GM18951 (cell line): ENCODE results near the gene THUMPD3.

ENCODE experiments used
- POLR2A ChIP-seq: IDR thresholded peaks from 4 replicates; pipeline ENCODE4 v1.6.1; 2011; ENCODE audit warnings: mild to moderate bottlenecking; ENCODE audit not compliant: insufficient read length, insufficient read depth; ENCODE audit errors: extremely low read depth
- in situ Hi-C: fragments of 300-500 bp; cut with MboI; formaldehyde crosslinking; loops from one replicate; pipeline ENCODE4 v1.12.0; 2022; ENCODE audit warnings: low sequenced_read_pairs, mixed read lengths, inconsistent platforms; ENCODE audit not compliant: unreplicated experiment

The THUMPD3 gene

DNA sequence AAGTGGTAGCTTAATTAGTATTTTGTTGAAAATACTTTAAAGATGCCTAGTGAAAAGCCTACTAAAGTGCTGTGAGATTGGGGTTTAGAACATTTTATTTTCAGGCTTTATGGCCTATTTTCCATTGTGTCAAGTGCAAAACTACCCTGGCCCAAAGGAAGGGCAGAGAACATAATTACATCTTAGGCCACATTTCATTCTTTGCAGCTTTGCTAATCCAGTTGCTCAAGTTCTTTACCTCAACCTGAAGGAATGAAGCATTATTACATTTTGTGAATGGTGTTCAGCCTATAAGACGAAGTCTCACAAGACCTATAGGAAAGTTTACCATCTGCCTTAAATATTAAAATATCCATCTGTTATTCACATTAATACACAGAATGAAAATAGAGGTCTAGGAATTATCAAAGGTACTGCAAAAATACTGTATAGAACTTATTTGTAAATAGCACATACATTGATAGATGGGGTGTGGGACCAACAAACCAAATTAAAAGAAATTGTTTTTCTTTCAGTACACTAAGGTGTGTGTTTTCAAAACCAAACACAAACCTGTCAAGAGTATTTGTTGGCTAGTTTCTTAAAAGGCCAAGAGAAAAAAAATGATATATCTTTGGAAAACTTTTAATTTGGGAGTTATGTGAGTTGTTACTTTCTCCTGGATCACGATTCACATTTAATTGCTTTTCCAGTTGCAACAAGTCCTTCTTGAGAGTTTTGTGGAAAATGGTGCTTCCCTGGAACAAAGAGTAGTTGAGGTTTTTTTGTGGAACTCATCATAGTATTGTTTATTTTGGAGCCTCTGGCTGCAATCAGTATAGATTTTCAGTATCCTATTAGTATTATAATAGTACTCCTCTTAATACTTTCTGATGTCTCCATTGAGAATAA lies 22.6 kb downstream of the THUMPD3 start:
- no peak for TF ChIP-seq POLR2A
- in situ Hi-C loops: no loop called here

DNA sequence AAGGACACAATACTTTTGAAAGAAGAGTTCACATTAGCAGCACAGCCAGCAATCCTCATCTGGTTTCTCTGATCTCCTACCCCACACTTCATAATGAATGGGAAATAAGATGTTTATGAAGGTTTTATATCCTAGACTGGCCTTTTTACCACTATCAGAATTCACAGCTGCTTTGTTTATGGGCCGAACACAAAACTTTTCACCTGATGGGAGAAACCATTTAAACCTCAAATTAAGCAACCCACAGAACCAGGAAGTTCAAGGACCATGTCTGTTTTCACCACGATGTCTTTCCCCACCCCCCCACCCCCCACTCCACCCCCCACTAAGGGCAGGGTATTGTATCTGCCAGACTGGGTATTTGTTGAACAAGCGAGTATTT lies 23.2 kb downstream of the THUMPD3 start:
- in situ Hi-C loops: no loop called here
- TF ChIP-seq POLR2A: no peak

DNA sequence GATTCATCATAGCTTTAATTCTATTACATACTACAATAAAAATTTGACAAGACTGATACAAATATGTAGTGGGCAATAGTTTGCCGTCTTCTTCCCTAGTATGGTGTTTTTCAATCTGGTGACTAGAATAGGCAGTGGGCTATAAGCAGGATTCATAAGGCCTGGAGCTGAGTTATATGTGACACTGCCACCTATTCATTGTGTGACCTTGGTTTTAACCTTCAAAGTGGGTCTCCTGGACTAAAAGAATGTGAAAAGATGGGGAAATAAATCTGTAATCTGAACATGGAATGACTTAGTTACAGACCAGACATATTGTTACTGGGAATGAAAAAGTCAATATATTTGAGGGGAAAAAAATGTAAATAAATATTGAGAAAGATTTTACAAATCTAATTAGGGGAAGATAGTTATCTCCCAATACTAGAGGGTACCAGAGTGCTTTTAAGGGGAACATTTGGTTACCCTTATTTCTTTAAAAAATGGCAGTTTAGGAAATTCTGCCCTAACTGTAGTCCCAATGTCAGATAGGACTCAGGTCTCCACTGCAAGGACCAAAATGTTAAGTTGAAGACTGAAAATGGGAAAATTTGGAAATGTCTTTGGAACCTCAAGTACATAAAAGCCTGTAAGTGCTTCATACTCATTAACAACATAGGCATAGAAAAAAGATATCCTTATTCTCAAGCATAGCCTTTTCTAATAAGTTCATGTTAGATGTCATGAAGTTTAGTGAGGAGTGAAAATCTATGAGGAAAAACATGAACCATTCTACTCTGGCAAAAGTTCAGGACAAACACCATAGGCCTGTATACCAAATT lies 23.9 kb downstream of the THUMPD3 start:
- in situ Hi-C loops: no loop called here
- TF ChIP-seq POLR2A: no peak

DNA sequence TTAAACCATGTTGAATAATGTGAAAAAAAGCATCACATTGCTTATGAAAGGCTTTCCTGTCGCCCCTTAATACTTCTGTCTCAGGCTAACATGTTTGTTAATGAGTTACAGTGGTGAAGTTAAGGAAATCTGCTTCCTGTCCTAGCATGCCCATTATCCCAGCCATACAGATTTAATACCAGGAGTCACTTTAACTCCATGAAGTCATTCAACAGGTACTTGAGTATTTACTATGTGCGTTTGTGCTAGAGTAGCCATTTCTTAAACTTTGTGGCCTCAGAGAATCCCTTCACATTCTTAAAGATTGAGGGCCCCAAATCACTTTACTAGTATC lies 24.4 kb downstream of the THUMPD3 start:
- TF ChIP-seq POLR2A: no peak
- in situ Hi-C loops: no loop called here

DNA sequence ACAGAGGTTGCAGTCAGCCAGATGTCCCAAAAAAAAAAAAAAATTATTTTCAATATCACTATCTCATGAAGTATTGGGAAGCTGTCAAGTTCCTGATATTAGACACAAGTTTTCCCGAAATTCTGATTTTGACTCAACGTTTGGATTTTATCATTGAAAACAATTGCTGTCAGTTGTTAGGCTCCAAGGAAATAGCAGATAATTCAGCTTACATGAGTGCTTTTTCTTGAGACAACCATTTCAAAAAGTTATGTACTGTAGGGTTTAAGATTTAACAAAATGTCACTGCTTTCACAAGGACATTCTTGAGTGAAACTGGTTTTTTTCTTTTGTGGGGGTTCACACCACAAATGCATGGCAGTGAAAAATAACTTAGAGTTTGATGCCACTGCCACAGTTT lies 25.3 kb downstream of the THUMPD3 start:
- in situ Hi-C loops: no loop called here
- no peak for TF ChIP-seq POLR2A

DNA sequence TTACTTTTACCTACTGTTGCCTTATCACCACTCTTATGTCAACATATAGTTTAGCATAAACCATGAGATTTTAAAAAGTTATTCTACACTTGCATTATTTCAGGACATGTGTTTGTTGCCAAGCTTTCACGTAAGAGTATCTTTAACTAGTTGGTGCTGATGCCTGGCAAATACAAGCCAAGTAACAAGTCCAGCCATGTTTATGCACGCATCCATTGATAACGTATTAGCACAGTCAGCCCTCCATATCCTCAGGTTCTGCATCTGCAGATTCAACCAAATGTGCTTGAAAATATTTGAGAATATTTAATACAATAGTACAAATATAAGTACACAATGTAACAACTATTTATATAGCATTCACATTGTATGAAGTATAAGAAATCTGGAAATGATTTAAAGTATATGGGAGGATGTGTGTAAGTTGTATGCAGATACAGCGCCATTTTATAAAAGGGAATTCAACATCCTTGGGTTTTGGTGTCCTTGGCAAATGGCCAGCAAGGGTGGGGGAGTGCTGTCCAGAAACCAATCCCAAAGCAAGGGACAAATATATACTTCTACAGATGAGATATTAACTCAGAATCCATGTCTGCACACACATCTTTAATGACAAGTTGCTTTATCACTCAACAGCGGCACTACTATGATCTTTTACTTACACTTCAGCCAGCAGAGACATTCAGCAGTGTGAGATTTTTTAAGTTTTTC lies 25.9 kb downstream of the THUMPD3 start:
- TF ChIP-seq POLR2A: no peak
- in situ Hi-C loops: no loop called here

DNA sequence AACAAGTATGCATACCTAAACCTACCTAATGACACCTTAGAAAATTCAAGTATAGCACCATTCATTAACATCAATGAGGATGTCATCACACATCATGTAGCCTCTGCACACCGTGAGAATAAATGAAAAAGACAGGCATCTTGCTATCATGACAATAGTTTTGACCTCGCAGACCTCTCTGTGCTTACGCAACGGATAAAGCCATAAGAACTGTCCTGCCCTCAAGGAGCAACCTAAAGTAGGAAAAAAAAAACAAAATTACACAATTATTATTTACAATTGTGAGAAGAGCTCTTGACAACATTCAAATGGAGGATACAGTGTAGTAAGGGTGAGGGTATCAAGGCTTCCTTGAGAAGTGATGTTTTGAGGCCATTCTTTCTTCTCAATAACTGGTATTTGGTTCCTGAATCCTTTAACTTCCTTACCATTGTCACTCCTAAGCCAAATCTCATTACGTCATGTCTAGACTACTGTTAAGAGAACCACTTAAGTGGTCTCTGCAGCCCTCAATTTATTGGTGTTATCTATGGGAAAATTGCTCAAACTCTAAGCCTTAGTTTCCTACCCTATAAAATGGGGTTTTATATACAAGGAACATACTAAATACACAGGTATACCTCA lies 27.5 kb downstream of the THUMPD3 start:
- in situ Hi-C loops: no loop called here
- TF ChIP-seq POLR2A: no peak

DNA sequence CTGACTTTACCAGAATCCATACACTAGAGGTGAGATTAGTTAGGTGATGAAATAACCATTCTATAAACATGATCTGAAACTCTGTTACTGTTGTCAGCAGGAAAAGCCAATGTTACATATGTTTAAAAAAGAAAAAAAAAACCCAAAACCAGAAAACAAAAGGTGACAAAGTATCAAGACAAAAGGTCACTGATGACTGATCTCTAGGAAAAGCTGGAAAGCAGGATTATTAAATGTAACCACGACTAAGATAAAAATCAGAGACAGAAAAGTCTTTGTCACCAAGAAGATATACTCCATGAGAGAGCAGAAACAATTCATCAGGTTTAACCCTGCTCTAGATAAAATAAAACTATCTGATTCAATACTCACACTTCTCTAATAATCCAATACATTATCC lies 29.2 kb downstream of the THUMPD3 start:
- no peak for TF ChIP-seq POLR2A
- in situ Hi-C loops: no loop called here

DNA sequence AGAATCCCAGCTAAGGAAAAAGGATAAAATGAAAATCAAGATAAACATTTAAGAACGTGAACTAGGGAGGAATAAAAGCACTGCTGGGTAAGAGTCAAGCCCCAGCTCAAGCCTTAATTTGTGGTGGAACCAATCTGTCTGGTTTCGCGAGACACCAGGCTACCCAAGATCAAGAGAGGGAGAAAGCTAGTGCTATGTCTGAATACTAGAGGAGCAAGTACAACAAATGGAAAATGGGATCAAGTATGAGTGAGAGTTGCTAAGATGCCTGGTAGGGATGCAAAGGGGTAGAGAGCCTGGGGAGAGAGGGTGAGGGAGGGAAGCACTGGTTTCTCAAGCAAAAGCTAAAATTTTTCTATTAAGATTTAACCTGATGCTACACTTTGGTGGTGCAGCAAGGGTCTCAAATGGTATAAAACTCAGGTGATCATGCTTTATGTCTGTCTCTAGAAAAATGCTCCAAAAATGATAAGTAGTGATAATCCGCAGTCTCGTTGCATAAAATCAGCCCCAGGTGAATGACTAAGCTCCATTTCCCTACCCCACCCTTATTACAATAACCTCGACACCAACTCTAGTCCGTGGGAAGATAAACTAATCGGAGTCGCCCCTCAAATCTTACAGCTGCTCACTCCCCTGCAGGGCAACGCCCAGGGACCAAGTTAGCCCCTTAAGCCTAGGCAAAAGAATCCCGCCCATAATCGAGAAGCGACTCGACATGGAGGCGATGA lies 32.9 kb downstream of the THUMPD3 start:
- no peak for TF ChIP-seq POLR2A
- in situ Hi-C loops: no loop called here

DNA sequence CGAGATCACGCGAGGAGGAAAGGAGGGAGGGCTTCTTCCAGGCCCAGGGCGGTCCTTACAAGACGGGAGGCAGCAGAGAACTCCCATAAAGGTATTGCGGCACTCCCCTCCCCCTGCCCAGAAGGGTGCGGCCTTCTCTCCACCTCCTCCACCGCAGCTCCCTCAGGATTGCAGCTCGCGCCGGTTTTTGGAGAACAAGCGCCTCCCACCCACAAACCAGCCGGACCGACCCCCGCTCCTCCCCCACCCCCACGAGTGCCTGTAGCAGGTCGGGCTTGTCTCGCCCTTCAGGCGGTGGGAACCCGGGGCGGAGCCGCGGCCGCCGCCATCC lies 33.4 kb downstream of the THUMPD3 start:
- TF ChIP-seq POLR2A: no peak
- in situ Hi-C loops: no loop called here

DNA sequence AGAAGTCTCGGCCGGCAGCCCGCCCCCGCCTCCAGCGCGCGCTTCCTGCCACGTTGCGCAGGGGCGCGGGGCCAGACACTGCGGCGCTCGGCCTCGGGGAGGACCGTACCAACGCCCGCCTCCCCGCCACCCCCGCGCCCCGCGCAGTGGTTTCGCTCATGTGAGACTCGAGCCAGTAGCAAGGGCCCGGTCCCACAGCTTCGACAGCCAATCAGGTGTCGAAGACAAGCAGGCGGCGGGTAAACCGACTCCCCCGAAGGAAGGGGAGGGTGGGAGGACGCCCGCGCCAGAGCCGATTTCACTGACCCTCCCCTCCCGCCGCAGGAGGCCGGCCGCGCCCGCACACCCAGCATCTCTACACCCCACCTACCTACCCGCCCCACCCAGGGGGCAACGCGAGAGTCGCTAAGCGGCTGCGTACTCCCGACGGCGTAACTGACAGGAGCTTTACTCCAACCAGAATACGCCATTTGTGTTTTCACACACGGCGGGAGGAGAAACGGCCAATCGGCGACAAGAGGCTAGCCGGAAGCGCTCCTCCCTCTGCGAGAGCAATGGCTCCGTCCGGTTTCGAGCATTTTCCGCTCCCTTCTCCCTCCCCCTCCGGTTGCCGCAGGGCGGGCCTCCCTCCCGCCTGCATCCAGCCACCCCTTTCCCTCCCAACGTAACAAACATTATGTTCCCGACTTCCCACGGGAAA lies 33.9 kb downstream of the THUMPD3 start:
- no peak for TF ChIP-seq POLR2A
- in situ Hi-C loops: no loop called here

DNA sequence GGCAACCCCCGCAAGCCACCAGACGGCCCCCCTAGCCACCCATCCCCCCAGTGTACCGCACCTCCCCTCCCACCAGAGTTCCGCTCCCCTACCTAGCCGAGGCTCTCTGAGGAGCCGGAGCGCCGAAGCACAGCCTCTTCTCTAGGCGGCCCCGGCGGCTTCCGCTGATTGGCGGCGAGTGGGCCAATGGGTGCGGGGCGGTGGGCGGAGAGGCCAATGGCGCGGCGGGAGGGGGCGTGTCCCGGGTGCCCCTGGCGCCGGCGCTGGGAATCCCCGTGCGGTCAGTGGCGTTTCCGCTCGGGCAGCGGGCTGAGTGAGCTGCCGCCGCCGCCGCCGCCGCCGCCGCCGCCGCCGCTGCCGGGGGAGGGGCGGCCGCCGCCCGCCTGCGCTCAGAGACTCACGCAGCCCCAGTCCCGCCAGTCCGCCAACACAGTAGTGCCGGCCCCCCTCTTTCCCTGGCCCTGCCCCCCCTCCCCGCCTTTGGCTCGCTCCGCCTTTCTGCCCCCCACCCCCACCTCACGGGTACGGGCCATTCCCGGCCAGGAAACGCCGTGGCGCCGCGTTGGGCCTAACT lies 34.6 kb downstream of the THUMPD3 start, which contains the start of gene SETD5:
TSS of gene SETD5 (plus strand) at position 284 of the 574 bp plus-strand sequence. CDS start 31,324 bp downstream, outside the sequence.
- in situ Hi-C loops: no loop called here
- TF ChIP-seq POLR2A: peak; percentile 90
